K562 (cell line): Measurements from ENCODE around the gene GAPT.

Experiments
- CTCF ChIP-seq, 3 experiments: IDR thresholded peaks in 2 of 3; conservative IDR thresholded peaks in 1 of 3; 2 replicates each; pipeline ENCODE4 v1.5.1; 2011 to 2012; ENCODE audit warnings: low read length in 3 of 3, mild to moderate bottlenecking in 3 of 3, control low read depth in 2 of 3, improper control_type of control experiment in 1 of 3, inconsistent platforms in 1 of 3, low read depth in 1 of 3, mixed read lengths in 1 of 3, moderate library complexity in 1 of 3; ENCODE audit not compliant: insufficient read depth in 2 of 3
- TF ChIP-seq, protein P1 (sequence below): fragments of 450-650 bp; conservative IDR thresholded peaks from 2 replicates; pipeline ENCODE4 v1.6.1; 2016; ENCODE audit warnings: missing genetic modification characterization, low read depth, mild to moderate bottlenecking, missing compliant biosample characterization, moderate library complexity

DNA sequence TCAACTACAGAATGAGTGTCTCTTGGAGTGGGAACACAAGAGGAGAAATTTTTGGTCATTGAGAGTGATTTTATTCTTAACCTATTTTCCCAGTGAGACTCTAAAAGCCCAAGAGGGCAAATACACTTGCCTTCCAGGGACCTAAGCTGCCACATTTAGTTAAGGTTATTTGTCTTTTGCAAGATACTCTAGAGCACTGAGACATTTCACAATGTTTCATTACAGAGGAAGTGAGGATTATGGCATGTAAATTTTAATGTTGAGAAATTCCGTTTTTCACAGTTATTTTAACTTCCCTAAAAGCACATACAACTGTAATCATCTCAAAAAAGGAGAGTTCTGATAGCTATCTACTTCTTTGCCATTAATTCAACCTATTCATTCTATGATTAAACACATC, 53.0 kb downstream of the GAPT start:
- TF ChIP-seq, protein P1, sequence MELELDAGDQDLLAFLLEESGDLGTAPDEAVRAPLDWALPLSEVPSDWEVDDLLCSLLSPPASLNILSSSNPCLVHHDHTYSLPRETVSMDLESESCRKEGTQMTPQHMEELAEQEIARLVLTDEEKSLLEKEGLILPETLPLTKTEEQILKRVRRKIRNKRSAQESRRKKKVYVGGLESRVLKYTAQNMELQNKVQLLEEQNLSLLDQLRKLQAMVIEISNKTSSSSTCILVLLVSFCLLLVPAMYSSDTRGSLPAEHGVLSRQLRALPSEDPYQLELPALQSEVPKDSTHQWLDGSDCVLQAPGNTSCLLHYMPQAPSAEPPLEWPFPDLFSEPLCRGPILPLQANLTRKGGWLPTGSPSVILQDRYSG (tag), result no peak
- TF ChIP-seq CTCF (IDR thresholded peaks at IDR 0.05 in 2 of 3, conservative IDR thresholded peaks at IDR 0.05 in 1 of 3; ENCODE audit: insufficient read depth in 2 of 3, low read depth in 1 of 3, low read length in 3 of 3), result no peak
